Endothelial cell (in vitro differentiated cells): ENCODE measurements around the gene CD300LF. TPM values are rescaled to one million over a fixed set of nuclear protein-coding genes. Genes with fewer than 3 reads are reported as not detected.

Experiments
- DNase-seq: peaks from one replicate; pipeline ENCODE4 v3.0.0; 2021; ENCODE audit warnings: low spot score
- H3K27ac Mint-ChIP-seq: one replicate; pipeline ENCODE4 v1.8.0; 2021; ENCODE audit warnings: mixed read lengths, inconsistent platforms; ENCODE audit not compliant: unreplicated experiment
- H3K27me3 Mint-ChIP-seq: one replicate; pipeline ENCODE4 v1.8.0; 2021; ENCODE audit warnings: mild to moderate bottlenecking, moderate library complexity, mixed read lengths, inconsistent platforms; ENCODE audit not compliant: unreplicated experiment
- H3K36me3 Mint-ChIP-seq: one replicate; pipeline ENCODE4 v1.8.0; 2021; ENCODE audit warnings: mild to moderate bottlenecking, low read depth, mixed read lengths, inconsistent platforms; ENCODE audit not compliant: unreplicated experiment
- H3K4me1 Mint-ChIP-seq: one replicate; pipeline ENCODE4 v1.8.0; 2021; ENCODE audit warnings: mild to moderate bottlenecking, mixed read lengths, inconsistent platforms; ENCODE audit not compliant: unreplicated experiment
- H3K4me3 Mint-ChIP-seq: one replicate; pipeline ENCODE4 v1.8.0; 2021; ENCODE audit warnings: mild to moderate bottlenecking, mixed read lengths, inconsistent platforms; ENCODE audit not compliant: unreplicated experiment
- H3K9me3 Mint-ChIP-seq: one replicate; pipeline ENCODE4 v1.8.0; 2021; ENCODE audit warnings: mixed read lengths, inconsistent platforms; ENCODE audit not compliant: unreplicated experiment
- CTCF ChIP-seq: fragments of 200-600 bp; sonication (generic); IDR thresholded peaks from one replicate; pipeline ENCODE4 v1.5.0; 2021; ENCODE audit warnings: antibody characterized with exemption; ENCODE audit not compliant: unreplicated experiment
- total RNA-seq: library from RNA; stranded (reverse); fragmentation: NEBNext Ultra II Directional; extraction: Animal tissue kit (Norgen Biotek cat#: 25700); gene quantifications from one replicate; pipeline ENCODE4 v1.2.1, GENCODE V29; 2021; ENCODE audit not compliant: unreplicated experiment

Gene CD300LF
- total RNA-seq, 1 donor from 2014 or later, result not detected

GRCh38 chr17:74755533-74755932 is 42.8 kb upstream of the CD300LF start:
- no peak for TF ChIP-seq CTCF
- Mint-ChIP-seq H3K36me3 (peaks cover 5% of the 10 kb centered on the region), H3K27me3 (peaks cover 8% of the 10 kb centered on the region), H3K27ac (no peak overlapping the region), H3K9me3 (no peaks in the 10 kb centered on the region), H3K4me1 (peaks cover 21% of the 10 kb centered on the region), H3K4me3 (no peak overlapping the region)
- DNase-seq, result no peak

GRCh38 chr17:74754832-74755231 is 42.1 kb upstream of the CD300LF start:
- peaks cover 5% of the 10 kb centered on the region for H3K36me3 Mint-ChIP-seq
- TF ChIP-seq CTCF, result no peak
- no peaks in the 10 kb centered on the region for H3K9me3 Mint-ChIP-seq
- H3K4me3 Mint-ChIP-seq, result no peak overlapping the region
- peaks cover 14% of the 10 kb centered on the region for H3K27me3 Mint-ChIP-seq
- no peak for DNase-seq
- no peak overlapping the region for H3K27ac Mint-ChIP-seq
- H3K4me1 Mint-ChIP-seq, result peaks cover 26% of the 10 kb centered on the region

DNA sequence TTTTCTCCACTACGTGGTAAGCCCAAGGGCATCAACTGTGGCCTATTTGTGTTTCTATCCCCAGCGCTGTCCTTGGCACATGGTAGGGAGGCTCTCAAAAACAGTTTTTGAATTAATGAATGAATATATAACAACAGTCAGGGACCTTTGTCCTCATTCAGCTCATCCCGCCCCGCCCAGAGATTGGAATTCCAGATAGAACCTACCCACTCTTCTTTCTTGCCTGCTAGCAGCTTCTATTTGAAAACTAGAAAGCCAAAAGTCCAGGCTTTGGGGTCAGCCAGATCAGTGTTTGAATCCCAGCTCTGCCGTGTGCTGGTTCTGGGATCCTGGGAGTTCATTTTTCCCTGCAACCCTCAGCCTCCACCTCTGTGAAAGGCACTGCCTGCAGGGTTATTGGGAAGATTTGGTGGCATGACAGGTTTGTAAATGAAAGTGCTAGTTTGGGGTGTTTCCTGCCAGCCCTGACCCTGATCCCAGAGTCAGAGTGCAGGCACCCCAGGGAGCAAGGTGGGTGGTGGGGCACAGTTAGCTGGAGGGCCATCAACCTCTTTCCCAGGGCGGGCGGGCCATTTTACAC is 40.2 kb upstream of the CD300LF start:
- H3K4me3 Mint-ChIP-seq, result peak overlapping the region; percentile 44
- no peak overlapping the region for H3K27ac Mint-ChIP-seq
- no peak for TF ChIP-seq CTCF
- DNase-seq, result no peak
- peaks cover 15% of the 10 kb centered on the region for H3K27me3 Mint-ChIP-seq
- H3K36me3 Mint-ChIP-seq, result peaks cover 5% of the 10 kb centered on the region
- peaks cover 28% of the 10 kb centered on the region for H3K4me1 Mint-ChIP-seq
- no peaks in the 10 kb centered on the region for H3K9me3 Mint-ChIP-seq

DNA sequence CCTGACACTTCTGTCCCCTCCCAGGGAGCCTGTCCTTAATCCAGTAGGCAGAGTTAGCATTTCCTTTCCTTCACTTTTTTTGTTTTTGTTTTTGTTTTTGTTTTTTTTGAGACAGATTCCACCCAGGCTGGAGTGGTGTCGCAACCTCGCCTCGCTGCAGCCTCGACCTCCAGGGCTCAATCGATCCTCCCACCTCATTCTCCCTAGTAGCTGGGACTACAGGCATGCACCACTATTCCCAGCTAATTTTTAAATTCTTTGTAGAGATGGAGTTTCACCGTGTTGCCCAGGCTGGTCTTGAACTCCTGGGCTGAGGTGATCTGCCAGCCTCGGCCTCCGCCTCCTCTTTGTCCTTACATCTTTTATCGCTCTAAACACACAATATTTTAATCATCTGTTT is 39.7 kb upstream of the CD300LF start:
- Mint-ChIP-seq H3K36me3 (peaks cover 5% of the 10 kb centered on the region), H3K9me3 (no peaks in the 10 kb centered on the region), H3K27me3 (peaks cover 15% of the 10 kb centered on the region), H3K27ac (no peak overlapping the region), H3K4me1 (peaks cover 29% of the 10 kb centered on the region), H3K4me3 (no peak overlapping the region)
- TF ChIP-seq CTCF, result no peak
- DNase-seq, result no peak

- Mint-ChIP-seq H3K27ac (peak overlapping the region; percentile 86), H3K27me3 (peaks cover 17% of the 10 kb centered on the region), H3K4me3 (peak overlapping the region; percentile 94), H3K36me3 (peaks cover 5% of the 10 kb centered on the region), H3K9me3 (no peaks in the 10 kb centered on the region), H3K4me1 (peaks cover 40% of the 10 kb centered on the region)
- DNase-seq, result no peak
- TF ChIP-seq CTCF, result no peak
These were observed 37.8 kb upstream of the CD300LF start for GRCh38 chr17:74750327-74751069.
